Measurements from ENCODE around the gene PTPN14.

GRCh38 chr1:214378492-214378891, 172.9 kb downstream of the PTPN14 start:
- TF ChIP-seq CTCF (IDR thresholded peaks at IDR 0.05; ENCODE audit: borderline replicate concordance, extremely low read depth, low read length, poor library complexity, severe bottlenecking) = no peak
- TF ChIP-seq EZH2 (IDR thresholded peaks at IDR 0.05; ENCODE audit: borderline replicate concordance, low read depth, low read length, severe bottlenecking) = no peak
